Prostate gland (tissue), 2 donors: ENCODE measurements around the gene GRHPR. TPM values are rescaled to one million over a fixed set of nuclear protein-coding genes. Genes with fewer than 3 reads are reported as not detected.

ENCODE experiments used
- DNase-seq: peaks from one replicate; pipeline ENCODE4 v3.0.0-alpha.2; 2019; ENCODE audit warnings: low spot score
- H3K27ac ChIP-seq, 2 donors: fragments of 200-600 bp; sonication (generic); 2 replicates each; pipeline ENCODE4 v1.5.1; 2017 to 2019
- H3K27me3 ChIP-seq: fragments of 200-600 bp; sonication (generic); replicated peaks from 2 replicates; pipeline ENCODE4 v1.5.1; 2019; ENCODE audit not compliant: insufficient read depth
- H3K36me3 ChIP-seq, 2 donors: fragments of 200-600 bp; sonication (generic); 1 replicate in 1 of 2; 2 replicates in 1 of 2; pipeline versions ENCODE4 v1.5.1 to v1.8.1; 2017 to 2019
- H3K4me1 ChIP-seq: fragments of 200-600 bp; sonication (generic); replicated peaks from 2 replicates; pipeline ENCODE4 v1.5.1; 2019
- H3K4me3 ChIP-seq, 2 donors: fragments of 200-600 bp; sonication (generic); 2 replicates each; pipeline ENCODE4 v1.5.1; 2017 to 2019
- H3K9me3 ChIP-seq: fragments of 200-600 bp; sonication (generic); 2 replicates; pipeline ENCODE4 v1.5.1; 2017
- CTCF ChIP-seq, 4 experiments: fragments of 200-600 bp in 2 of 4; fragments of 450-650 bp in 2 of 4; sonication (generic) in 2 of 4; IDR thresholded peaks; 1 replicate in 3 of 4; 2 replicates in 1 of 4; pipeline ENCODE4 v1.5.1; 2016 to 2019; ENCODE audit warnings: antibody characterized with exemption in 4 of 4, mild to moderate bottlenecking in 2 of 4, moderate library complexity in 2 of 4
- POLR2A ChIP-seq: fragments of 450-650 bp; IDR thresholded peaks from one replicate; pipeline ENCODE4 v1.6.1; 2016; ENCODE audit warnings: antibody characterized with exemption, mild to moderate bottlenecking
- POLR2AphosphoS5 ChIP-seq: sonication (generic); formaldehyde crosslinking; IDR thresholded peaks from one replicate; pipeline ENCODE4 v1.6.1; 2017; ENCODE audit warnings: antibody characterized with exemption
- WGBS: methylation state at CpG from one replicate; pipeline ENCODE4 v1.1.5; 2018; 5-methylcytosine and 5-hydroxymethylcytosine counted together
- intact Hi-C: fragments of 100-400 bp; cut with DNase I; formaldehyde crosslinking; loops from one replicate; pipeline ENCODE4 v1.14.2; 2022
- total RNA-seq, 2 donors: library from RNA; depleted of rRNA; stranded (reverse); fragments of >200 nt; gene quantifications; one replicate each; pipeline ENCODE4 v1.1.0, GENCODE V29; 2016

The GRHPR gene
- total RNA-seq, 2 donors from 2014 or later = 191 to 275 TPM

GRCh38 chr9:37447111-37447510, 24.6 kb downstream of the GRHPR start:
- intact Hi-C loops = no loop called here
- H3K4me1 ChIP-seq = no peaks in the 10 kb centered on the region
- DNase-seq = no peak
- H3K36me3 ChIP-seq = no peaks in the 10 kb centered on the region
- no peak overlapping the region for H3K4me3 ChIP-seq
- H3K27me3 ChIP-seq = no peaks in the 10 kb centered on the region
- TF ChIP-seq POLR2A = no peak
- H3K9me3 ChIP-seq = no peaks in the 10 kb centered on the region
- no peak overlapping the region for H3K27ac ChIP-seq

GRCh38 chr9:37449862-37450632, 27.6 kb downstream of the GRHPR start:
- WGBS = 47% methylated on average over 12 of the region's 12 CpGs
- Histone ChIP-seq H3K36me3 (no peaks in the 10 kb centered on the region), H3K4me3 (no peak overlapping the region), H3K27me3 (no peaks in the 10 kb centered on the region), H3K4me1 (peaks cover 4% of the 10 kb centered on the region), H3K27ac (no peak overlapping the region), H3K9me3 (no peaks in the 10 kb centered on the region)
- intact Hi-C loops = no loop called here
- TF ChIP-seq POLR2AphosphoS5 = no peak
- TF ChIP-seq CTCF (IDR thresholded peaks at IDR 0.05) = no peak
- TF ChIP-seq POLR2A = no peak
- DNase-seq = no peak

DNA sequence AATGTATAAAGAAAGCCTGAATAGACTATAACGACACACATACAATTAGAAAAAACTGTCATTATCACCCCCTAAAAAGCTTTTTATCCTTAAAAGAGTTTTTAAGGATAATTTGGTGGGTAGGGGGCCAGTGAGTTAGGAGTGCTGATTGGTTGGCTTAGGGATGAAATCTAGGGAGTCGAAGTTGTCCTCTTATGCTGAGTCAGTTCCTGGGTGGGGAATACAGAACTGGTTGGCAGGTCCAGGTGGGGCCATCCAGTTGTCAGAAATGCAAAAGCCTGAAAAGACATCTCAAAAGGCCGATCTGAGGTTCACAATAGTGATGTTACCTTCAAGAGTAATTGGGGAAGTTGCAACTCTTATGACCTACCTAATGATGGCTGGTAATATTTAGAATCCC, 29.1 kb downstream of the GRHPR start:
- no peaks in the 10 kb centered on the region for H3K27me3 ChIP-seq
- no peak for DNase-seq
- no peak for TF ChIP-seq CTCF (IDR thresholded peaks at IDR 0.05)
- TF ChIP-seq POLR2A = no peak
- TF ChIP-seq POLR2AphosphoS5 = no peak
- H3K27ac ChIP-seq = peak overlapping the region; percentile 1 to 24
- intact Hi-C loops = no loop called here
- H3K4me3 ChIP-seq = no peak overlapping the region
- no peaks in the 10 kb centered on the region for H3K36me3 ChIP-seq
- no peaks in the 10 kb centered on the region for H3K9me3 ChIP-seq
- H3K4me1 ChIP-seq = peaks cover 4% of the 10 kb centered on the region
- 65% methylated on average over 3 of the region's 3 CpGs for WGBS

GRCh38 chr9:37452611-37453010, 30.1 kb downstream of the GRHPR start:
- intact Hi-C loops = no loop called here
- 95% methylated on average over 1 of the region's 1 CpG for WGBS
- no peaks in the 10 kb centered on the region for H3K36me3 ChIP-seq
- H3K4me1 ChIP-seq = peaks cover 4% of the 10 kb centered on the region
- no peaks in the 10 kb centered on the region for H3K27me3 ChIP-seq
- no peak overlapping the region for H3K4me3 ChIP-seq
- no peak for TF ChIP-seq POLR2AphosphoS5
- TF ChIP-seq POLR2A = no peak
- no peak for TF ChIP-seq CTCF (IDR thresholded peaks at IDR 0.05)
- DNase-seq = no peak
- no peaks in the 10 kb centered on the region for H3K9me3 ChIP-seq
- H3K27ac ChIP-seq = peak overlapping the region in 1 of 2 donors; percentile 30

- WGBS = 54% methylated on average over 1 of the region's 1 CpG
- peaks cover 4% of the 10 kb centered on the region for H3K4me1 ChIP-seq
- DNase-seq = peak; percentile 19
- peak overlapping the region in 1 of 2 donors; percentile 30 for H3K27ac ChIP-seq
- TF ChIP-seq CTCF (IDR thresholded peaks at IDR 0.05) (no peak), POLR2A (no peak), POLR2AphosphoS5 (no peak)
- intact Hi-C loops = no loop called here
- H3K9me3 ChIP-seq = no peaks in the 10 kb centered on the region
- H3K4me3 ChIP-seq = no peak overlapping the region
- no peaks in the 10 kb centered on the region for H3K27me3 ChIP-seq
- H3K36me3 ChIP-seq = no peaks in the 10 kb centered on the region
Observed at GRCh38 chr9:37453827-37454226, 31.3 kb downstream of the GRHPR start.
